GM12873 (cell line): ENCODE measurements around the gene ITPR1.

ENCODE experiments used
- CTCF ChIP-seq: IDR thresholded peaks from 2 replicates; pipeline ENCODE4 v1.5.1; 2012; ENCODE audit warnings: low read depth, mild to moderate bottlenecking, moderate library complexity, low read length, control low read depth; ENCODE audit not compliant: insufficient read depth; ENCODE audit errors: missing control alignments

Gene ITPR1

DNA sequence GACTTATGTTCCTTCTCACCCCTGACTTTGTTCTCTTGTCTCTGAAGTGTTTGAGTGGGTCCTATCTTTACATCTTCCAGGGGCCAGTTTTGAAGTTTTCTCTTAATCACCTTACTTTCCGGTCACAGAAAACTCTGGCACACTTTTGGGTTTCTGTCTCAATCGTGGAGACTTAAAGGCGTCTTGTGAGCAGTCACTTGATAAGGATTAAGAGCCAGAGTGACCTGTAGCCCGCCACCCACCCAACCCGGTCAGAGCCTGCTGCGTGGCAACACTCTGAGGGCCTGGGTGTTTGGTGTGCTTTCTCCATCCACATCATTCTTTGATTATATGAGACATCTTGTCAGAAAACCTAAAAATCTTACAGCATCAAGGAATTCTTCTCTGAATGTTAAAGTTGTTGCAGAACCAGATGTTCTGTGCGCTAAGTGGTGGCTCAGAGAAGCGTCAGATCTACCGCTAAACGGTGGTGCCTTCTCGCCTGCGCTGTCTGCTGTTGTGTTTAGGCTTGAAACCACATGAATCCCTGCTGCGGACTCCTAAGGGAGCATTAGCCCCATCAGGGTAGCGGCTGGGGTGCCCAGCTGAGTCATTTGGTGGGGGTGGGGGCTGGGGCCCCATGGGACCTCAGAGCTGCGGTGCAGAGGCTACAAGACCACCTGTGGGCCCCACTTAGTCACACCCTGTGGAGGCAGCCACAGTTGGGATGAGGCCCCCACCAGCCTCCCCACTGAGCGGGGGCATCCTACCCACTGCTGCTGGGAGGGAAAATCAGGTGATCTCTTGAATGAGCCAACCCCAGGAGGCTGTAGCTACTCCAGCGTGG lies 327.4 kb downstream of the ITPR1 start:
- TF ChIP-seq CTCF: no peak

DNA sequence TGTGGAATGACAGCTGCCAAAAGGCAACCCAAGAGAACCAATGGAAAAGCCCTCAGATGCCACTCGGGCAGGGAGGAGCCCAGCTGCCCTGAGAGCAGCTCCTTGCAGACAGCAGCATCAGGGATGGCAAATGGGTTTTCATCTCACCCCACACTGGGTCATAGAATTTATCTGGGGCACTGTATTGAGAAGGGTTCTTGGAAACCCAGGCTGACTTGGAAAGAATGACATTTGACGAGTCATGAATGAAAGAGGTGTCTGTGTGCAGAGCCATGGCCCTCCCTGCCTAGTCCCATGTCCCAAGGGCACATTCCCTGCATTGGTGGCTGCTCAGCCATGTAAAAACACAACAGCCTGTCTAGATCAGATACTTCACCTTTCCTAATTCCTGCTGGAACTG lies 328.2 kb downstream of the ITPR1 start:
- no peak for TF ChIP-seq CTCF

DNA sequence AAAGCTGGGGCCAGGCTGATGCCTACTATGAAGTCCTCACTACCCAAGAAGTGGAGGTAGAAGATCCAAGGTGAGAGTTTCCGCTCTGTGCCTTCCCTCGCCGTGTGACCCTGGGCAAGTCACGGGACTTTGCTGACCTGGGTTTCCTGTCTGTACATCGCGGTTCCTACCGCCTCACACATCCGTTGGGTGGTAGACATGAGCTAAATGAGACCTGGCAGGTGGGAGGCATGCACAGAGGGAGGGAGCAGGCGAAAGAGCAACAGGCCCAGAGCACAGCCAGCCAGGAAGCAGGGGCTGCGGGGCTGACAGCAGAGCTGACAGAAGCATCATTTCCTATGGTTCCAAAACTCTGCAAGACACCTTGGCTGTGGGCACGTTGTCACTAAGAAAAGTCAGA lies 328.8 kb downstream of the ITPR1 start:
- TF ChIP-seq CTCF: no peak

DNA sequence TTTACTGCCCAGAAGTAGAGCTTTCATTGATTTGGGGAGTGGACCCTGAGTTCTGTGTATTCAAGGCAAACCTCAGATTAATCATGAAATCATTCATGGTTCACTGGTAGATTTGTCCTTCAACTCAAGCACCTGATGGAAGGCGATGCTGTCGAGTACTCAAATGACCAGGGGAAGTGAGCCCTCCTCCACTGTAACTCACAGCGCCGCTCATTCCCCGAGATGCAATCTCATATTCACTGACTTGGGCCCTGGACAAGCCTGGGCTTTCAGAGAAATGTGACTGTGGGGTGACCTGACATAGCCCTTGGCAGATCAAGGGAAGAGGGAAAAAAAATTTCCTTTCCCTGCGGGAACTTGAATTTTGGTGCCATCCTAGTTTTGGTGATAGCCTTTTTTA lies 329.4 kb downstream of the ITPR1 start:
- no peak for TF ChIP-seq CTCF

GRCh38 chr3:4823385-4823784 lies 330.2 kb downstream of the ITPR1 start:
- TF ChIP-seq CTCF: no peak

DNA sequence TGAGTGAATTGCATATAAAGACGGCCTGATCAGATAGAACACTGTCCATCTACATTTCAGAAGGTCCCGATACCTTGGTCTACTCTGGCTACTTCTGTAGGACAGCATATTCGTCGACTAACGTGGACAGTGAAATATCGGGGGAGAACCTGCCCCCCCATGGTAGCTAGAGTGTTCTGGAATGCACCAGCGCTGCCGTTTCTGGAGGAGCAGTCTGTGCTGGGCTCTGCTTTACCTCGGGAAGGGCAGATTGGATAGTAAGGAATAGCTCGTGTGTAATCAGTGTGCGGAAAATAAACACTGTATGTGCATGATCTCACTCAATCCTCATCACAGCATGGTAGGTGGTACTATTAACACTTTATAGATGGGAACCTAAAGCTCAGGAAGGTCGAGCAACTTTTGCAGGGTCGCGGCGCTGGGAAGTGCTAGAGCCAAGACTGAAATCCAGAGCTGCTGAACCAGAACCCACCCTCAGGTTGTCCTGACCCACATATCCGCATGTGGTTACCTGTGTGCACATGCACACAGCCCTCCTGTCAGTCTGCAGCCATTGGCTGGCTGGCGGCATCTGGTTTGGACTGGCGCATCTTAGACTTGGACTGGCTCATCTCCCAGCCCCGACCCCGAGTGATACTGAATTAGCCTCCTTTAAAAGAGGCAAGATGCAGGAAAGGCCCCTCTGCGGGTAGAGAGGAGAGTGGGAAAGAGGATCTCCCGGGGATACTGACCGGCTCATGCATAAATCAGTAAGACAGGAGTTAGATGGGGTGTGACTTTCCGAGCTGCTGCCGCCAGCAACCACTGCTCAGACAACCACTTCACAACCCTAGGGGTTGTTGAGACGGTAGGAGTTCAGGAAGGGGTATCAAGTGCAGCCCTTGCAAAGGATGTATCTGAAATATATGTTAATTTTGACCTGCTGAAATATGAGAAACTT lies 331.1 kb downstream of the ITPR1 start:
- TF ChIP-seq CTCF: no peak

DNA sequence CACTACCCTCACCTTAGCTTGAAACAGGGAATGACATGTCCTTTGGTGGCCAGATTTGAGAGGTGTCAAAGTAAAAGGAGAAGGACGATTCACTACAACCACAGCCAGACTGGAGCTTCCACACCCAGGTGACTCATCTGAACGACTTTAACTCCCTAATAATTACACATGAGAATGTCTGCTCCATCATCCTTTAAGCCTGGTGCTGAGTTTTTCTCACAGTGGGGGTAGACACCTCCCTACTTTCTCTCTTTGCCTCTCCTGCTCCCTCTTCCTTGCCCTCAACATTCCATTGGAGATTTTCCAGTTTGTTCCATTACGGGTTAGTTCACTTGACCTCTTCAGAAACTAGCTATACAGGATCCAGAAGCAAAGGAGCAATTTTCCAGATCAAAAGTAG lies 331.8 kb downstream of the ITPR1 start:
- no peak for TF ChIP-seq CTCF
